Body of pancreas (tissue), 4 donors: ENCODE results near the gene SIPA1L3.

Experiments
- POLR2A ChIP-seq, 3 donors: fragments of 450-650 bp; IDR thresholded peaks; one replicate each; pipeline ENCODE4 v1.6.1; 2016; ENCODE audit warnings: antibody characterized with exemption in 3 of 3, mild to moderate bottlenecking in 2 of 3
- TF ChIP-seq, protein P1 (sequence below), 7 experiments: fragments of 450-650 bp in 4 of 7; fragments of 200-600 bp in 3 of 7; sonication (generic) in 3 of 7; IDR thresholded peaks; one replicate each; pipeline ENCODE4 v1.5.1; 2016 to 2019; ENCODE audit warnings: antibody characterized with exemption in 7 of 7

DNA sequence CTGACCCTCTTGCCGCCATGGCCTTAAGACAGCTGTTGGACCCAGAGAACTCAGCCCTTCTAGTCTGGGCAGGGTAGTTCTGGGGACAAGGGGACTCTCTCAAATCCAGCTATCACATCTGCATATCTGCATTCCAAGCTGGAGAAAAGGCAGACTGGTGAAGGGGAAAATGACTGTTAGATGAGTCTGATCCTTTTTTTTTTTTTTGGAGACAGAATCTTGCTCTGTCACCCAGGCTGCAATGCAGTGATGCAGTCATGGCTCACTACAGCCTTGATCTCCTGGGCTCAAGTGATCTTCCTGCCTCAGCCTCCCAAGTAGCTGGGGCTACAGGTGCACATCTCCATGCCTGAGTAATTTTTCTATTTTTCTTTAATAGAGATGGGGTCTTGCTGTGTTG is 114.3 kb downstream of the SIPA1L3 start:
- TF ChIP-seq, protein P1, sequence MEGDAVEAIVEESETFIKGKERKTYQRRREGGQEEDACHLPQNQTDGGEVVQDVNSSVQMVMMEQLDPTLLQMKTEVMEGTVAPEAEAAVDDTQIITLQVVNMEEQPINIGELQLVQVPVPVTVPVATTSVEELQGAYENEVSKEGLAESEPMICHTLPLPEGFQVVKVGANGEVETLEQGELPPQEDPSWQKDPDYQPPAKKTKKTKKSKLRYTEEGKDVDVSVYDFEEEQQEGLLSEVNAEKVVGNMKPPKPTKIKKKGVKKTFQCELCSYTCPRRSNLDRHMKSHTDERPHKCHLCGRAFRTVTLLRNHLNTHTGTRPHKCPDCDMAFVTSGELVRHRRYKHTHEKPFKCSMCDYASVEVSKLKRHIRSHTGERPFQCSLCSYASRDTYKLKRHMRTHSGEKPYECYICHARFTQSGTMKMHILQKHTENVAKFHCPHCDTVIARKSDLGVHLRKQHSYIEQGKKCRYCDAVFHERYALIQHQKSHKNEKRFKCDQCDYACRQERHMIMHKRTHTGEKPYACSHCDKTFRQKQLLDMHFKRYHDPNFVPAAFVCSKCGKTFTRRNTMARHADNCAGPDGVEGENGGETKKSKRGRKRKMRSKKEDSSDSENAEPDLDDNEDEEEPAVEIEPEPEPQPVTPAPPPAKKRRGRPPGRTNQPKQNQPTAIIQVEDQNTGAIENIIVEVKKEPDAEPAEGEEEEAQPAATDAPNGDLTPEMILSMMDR (IDR thresholded peaks at IDR 0.05) = no peak
- no peak for TF ChIP-seq POLR2A (IDR thresholded peaks at IDR 0.05)
